ENCODE results near the gene BMP6. TPM values are rescaled to one million over a fixed set of nuclear protein-coding genes. Genes with fewer than 3 reads are reported as not detected.

The BMP6 gene
- total RNA-seq, 1 donor from 2014 or later, result 1.3 TPM

GRCh38 chr6:7784706-7785105 lies 58.8 kb downstream of the BMP6 start:
- no peak for DNase-seq (ENCODE audit: low read depth)
- no peak for TF ChIP-seq CTCF (conservative IDR thresholded peaks at IDR 0.05; ENCODE audit: low read depth, low read length)
- no peak overlapping the region for H3K4me3 ChIP-seq (ENCODE audit: low read depth, low read length)

GRCh38 chr6:7785243-7786035 lies 59.5 kb downstream of the BMP6 start:
- no peak overlapping the region for H3K4me3 ChIP-seq (ENCODE audit: low read depth, low read length)
- no peak for TF ChIP-seq CTCF (conservative IDR thresholded peaks at IDR 0.05; ENCODE audit: low read depth, low read length)
- no peak for DNase-seq (ENCODE audit: low read depth)

- TF ChIP-seq CTCF (conservative IDR thresholded peaks at IDR 0.05; ENCODE audit: low read depth, low read length), result no peak
- no peak for DNase-seq (ENCODE audit: low read depth)
- H3K4me3 ChIP-seq (ENCODE audit: low read depth, low read length), result no peak overlapping the region
These were observed 60.3 kb downstream of the BMP6 start for GRCh38 chr6:7786214-7786661.

GRCh38 chr6:7787137-7787608 lies 61.3 kb downstream of the BMP6 start:
- no peak for TF ChIP-seq CTCF (conservative IDR thresholded peaks at IDR 0.05; ENCODE audit: low read depth, low read length)
- no peak for DNase-seq (ENCODE audit: low read depth)
- no peak overlapping the region for H3K4me3 ChIP-seq (ENCODE audit: low read depth, low read length)

GRCh38 chr6:7787731-7788130 lies 61.8 kb downstream of the BMP6 start:
- TF ChIP-seq CTCF (conservative IDR thresholded peaks at IDR 0.05; ENCODE audit: low read depth, low read length), result no peak
- DNase-seq (ENCODE audit: low read depth), result no peak
- no peak overlapping the region for H3K4me3 ChIP-seq (ENCODE audit: low read depth, low read length)

- no peak overlapping the region for H3K4me3 ChIP-seq (ENCODE audit: low read depth, low read length)
- no peak for DNase-seq (ENCODE audit: low read depth)
- TF ChIP-seq CTCF (conservative IDR thresholded peaks at IDR 0.05; ENCODE audit: low read depth, low read length), result no peak
These were observed 68.6 kb downstream of the BMP6 start for GRCh38 chr6:7794509-7794908.

- no peak overlapping the region for H3K4me3 ChIP-seq (ENCODE audit: low read depth, low read length)
- TF ChIP-seq CTCF (conservative IDR thresholded peaks at IDR 0.05; ENCODE audit: low read depth, low read length), result no peak
- DNase-seq (ENCODE audit: low read depth), result no peak
These were observed 71.5 kb downstream of the BMP6 start for GRCh38 chr6:7797386-7797785.

All from epithelial cell of proximal tubule (primary cell).